WTC11 (cell line): ENCODE results near the gene TCF21.

ENCODE experiments used
- ATF2 ChIP-seq: sonication (generic); formaldehyde crosslinking; IDR thresholded peaks from 2 replicates; pipeline ENCODE4 v1.8.1; 2022; ENCODE audit warnings: low read depth, missing genetic modification reagents, borderline replicate concordance
- CTCF ChIP-seq: fragments of 200-600 bp; IDR thresholded peaks from 2 replicates; pipeline ENCODE4 v1.8.0; 2022; ENCODE audit warnings: antibody characterized with exemption
- E2F1 ChIP-seq: sonication (generic); formaldehyde crosslinking; IDR thresholded peaks from 2 replicates; pipeline ENCODE4 v1.8.0; 2022; ENCODE audit warnings: mild to moderate bottlenecking, missing genetic modification reagents
- GABPB1 ChIP-seq: sonication (generic); formaldehyde crosslinking; IDR thresholded peaks from 2 replicates; pipeline ENCODE4 v1.8.1; 2023; ENCODE audit warnings: mild to moderate bottlenecking, missing genetic modification reagents
- IRF2 ChIP-seq: sonication (generic); formaldehyde crosslinking; IDR thresholded peaks from 2 replicates; pipeline ENCODE4 v1.8.0; 2022; ENCODE audit warnings: low read depth, missing genetic modification reagents, borderline replicate concordance
- KAT7 ChIP-seq: sonication (generic); formaldehyde crosslinking; IDR thresholded peaks from 2 replicates; pipeline ENCODE4 v1.8.1; 2023; ENCODE audit warnings: missing genetic modification reagents, mild to moderate bottlenecking, borderline replicate concordance
- MXD4 ChIP-seq: fragments of 250-450 bp; sonication (Bioruptor Pico); IDR thresholded peaks from 2 replicates; pipeline ENCODE4 v1.8.0; 2021; ENCODE audit warnings: mild to moderate bottlenecking, moderate library complexity, borderline replicate concordance
- NFYB ChIP-seq: sonication (generic); formaldehyde crosslinking; conservative IDR thresholded peaks from 2 replicates; pipeline ENCODE4 v1.8.0; 2022; ENCODE audit warnings: low read depth, missing genetic modification reagents
- SP1 ChIP-seq: sonication (generic); formaldehyde crosslinking; conservative IDR thresholded peaks from 2 replicates; pipeline ENCODE4 v1.8.1; 2022; ENCODE audit warnings: missing genetic modification reagents
- ZNF232 ChIP-seq: sonication (generic); formaldehyde crosslinking; IDR thresholded peaks from 2 replicates; pipeline ENCODE4 v1.8.0; 2022; ENCODE audit warnings: mild to moderate bottlenecking, missing genetic modification reagents

- TF ChIP-seq E2F1 (CRISPR knock-in tag) (no peak), CTCF (no peak), IRF2 (no peak), MXD4 (no peak), GABPB1 (no peak), ATF2 (CRISPR knock-in tag) (no peak), SP1 (CRISPR knock-in tag) (no peak), ZNF232 (CRISPR knock-in tag) (no peak), NFYB (CRISPR knock-in tag) (no peak), KAT7 (CRISPR knock-in tag) (no peak)
Measured at GRCh38 chr6:133896344-133896721, 7.4 kb downstream of the TCF21 start.
